Epithelial cell of proximal tubule (primary cell): Measurements from ENCODE around the gene SLC2A5. TPM values are rescaled to one million over a fixed set of nuclear protein-coding genes. Genes with fewer than 3 reads are reported as not detected.

Experiments
- DNase-seq: peaks from one replicate; pipeline ENCODE4 v3.0.0-alpha.2; 2011; ENCODE audit warnings: low read depth
- H3K4me3 ChIP-seq: 2 replicates; pipeline ENCODE4 v1.5.1; 2011; ENCODE audit warnings: low read depth, mild to moderate bottlenecking, low read length
- total RNA-seq: library from RNA; depleted of rRNA; stranded (reverse); fragments of >200 nt; gene quantifications from 2 replicates; pipeline ENCODE4 v1.2.3, GENCODE V29; 2015
- TF ChIP-seq, protein P1 (sequence below): conservative IDR thresholded peaks from 2 replicates; pipeline ENCODE4 v1.5.1; 2012; ENCODE audit warnings: low read depth, mild to moderate bottlenecking, low read length

Gene SLC2A5, protein sequence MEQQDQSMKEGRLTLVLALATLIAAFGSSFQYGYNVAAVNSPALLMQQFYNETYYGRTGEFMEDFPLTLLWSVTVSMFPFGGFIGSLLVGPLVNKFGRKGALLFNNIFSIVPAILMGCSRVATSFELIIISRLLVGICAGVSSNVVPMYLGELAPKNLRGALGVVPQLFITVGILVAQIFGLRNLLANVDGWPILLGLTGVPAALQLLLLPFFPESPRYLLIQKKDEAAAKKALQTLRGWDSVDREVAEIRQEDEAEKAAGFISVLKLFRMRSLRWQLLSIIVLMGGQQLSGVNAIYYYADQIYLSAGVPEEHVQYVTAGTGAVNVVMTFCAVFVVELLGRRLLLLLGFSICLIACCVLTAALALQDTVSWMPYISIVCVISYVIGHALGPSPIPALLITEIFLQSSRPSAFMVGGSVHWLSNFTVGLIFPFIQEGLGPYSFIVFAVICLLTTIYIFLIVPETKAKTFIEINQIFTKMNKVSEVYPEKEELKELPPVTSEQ
- not detected in 2 replicates for total RNA-seq

DNA sequence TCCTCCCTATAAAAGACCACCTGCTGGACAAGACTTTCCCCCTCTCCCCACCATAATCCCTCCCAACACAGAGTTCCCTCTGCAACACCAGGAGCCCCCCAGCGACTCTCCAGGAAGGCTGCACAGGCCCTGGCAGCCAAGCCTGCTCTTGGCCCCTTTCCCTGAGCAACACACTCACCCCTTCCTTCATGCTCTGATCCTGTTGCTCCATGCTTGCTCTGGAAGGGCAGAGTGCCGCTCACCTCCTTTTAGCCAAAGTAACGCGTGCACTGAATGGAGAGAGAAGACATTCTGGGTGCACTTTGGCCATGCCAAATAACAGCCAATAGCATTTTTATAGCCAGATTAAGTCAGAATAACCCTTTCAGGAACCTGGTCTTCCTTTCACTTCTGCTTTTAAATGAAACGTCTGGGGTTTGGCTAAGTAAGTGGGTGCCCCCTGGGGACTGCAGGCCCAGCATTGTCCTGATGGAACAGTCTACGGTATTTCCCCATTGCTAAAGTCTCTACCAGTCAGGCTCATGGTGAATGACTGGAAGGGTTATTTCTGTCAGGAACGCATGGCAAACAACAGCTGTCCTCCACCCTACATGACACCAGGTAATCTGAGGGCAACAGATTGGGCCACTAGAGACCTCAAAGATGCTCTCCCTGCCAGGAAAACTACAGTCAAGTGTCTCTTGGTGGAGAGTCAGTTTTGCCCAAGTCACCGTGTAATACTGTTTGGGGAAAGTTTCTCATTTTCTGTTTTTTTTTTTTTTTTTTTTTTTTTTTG, at the start of gene SLC2A5:
Gene SLC2A5, minus strand, starts transcription at position 310 of the 775 bp plus-strand sequence. Its CDS starts 99 bp downstream, at position 211.
- peak within 1 kb of the TSS; percentile 14 for H3K4me3 ChIP-seq
- DNase-seq = no peak
- TF ChIP-seq, protein P1, sequence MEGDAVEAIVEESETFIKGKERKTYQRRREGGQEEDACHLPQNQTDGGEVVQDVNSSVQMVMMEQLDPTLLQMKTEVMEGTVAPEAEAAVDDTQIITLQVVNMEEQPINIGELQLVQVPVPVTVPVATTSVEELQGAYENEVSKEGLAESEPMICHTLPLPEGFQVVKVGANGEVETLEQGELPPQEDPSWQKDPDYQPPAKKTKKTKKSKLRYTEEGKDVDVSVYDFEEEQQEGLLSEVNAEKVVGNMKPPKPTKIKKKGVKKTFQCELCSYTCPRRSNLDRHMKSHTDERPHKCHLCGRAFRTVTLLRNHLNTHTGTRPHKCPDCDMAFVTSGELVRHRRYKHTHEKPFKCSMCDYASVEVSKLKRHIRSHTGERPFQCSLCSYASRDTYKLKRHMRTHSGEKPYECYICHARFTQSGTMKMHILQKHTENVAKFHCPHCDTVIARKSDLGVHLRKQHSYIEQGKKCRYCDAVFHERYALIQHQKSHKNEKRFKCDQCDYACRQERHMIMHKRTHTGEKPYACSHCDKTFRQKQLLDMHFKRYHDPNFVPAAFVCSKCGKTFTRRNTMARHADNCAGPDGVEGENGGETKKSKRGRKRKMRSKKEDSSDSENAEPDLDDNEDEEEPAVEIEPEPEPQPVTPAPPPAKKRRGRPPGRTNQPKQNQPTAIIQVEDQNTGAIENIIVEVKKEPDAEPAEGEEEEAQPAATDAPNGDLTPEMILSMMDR = no peak

DNA sequence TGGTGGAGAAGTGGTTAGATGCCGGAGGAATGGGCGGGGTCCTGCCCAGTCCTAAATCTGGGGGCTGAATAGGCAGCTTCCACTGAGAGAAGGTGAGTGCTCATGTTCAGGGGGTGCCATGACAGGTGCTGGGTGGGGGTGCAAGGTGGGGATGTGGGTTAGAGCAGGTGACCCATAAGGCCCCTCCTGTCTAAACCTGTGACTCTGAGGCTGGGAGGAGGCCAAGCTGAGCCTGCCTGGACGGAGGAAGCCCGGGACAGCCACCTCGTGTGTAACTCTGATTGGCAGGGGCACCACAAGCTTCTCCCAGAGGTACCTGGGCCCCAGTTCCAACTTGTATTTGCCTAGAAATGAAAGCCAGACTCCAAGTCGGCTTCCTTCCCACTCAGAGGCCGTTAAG, 48.8 kb upstream of the SLC2A5 start:
- no peak overlapping the region for H3K4me3 ChIP-seq
- no peak for DNase-seq
- TF ChIP-seq, protein P1 = no peak

DNA sequence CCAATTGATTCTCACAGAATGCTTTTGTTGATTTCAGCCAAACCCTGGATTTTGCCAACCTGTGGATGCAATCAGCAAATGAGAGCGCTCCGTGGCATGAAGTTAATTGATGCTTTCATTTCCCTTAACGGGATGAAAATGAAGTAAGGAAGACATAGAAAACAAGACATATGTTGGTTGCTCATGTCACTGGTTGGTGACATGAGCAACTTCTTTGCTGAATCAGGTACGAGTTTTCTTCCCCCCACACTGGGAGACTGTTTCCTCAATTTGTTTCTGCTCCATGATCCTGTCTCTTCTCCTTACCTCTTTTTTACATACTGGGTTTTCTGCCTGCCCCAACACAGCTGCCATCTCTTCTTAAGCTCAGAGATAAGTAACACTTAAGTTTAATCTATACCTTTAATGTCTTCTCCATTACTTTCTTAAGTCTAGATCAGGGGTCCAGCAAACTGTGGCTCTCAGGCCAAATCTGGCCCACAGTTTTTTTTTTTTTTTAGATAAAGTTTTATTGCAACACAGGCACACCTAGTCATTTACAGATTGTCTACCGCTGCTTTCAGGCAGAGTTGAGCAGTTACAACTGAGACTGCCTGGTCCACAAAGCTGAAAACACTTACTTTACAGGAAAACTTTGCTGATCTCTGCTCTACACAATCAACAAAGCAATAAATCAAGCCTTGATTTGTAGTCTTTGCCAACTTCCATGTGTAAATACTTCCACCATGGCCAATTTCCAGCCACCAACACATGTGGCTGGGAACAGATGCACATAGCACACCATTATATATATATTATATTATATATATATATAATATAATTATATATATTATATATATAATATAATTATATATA, 46.1 kb upstream of the SLC2A5 start:
- DNase-seq = no peak
- no peak overlapping the region for H3K4me3 ChIP-seq
- TF ChIP-seq, protein P1 = no peak

DNA sequence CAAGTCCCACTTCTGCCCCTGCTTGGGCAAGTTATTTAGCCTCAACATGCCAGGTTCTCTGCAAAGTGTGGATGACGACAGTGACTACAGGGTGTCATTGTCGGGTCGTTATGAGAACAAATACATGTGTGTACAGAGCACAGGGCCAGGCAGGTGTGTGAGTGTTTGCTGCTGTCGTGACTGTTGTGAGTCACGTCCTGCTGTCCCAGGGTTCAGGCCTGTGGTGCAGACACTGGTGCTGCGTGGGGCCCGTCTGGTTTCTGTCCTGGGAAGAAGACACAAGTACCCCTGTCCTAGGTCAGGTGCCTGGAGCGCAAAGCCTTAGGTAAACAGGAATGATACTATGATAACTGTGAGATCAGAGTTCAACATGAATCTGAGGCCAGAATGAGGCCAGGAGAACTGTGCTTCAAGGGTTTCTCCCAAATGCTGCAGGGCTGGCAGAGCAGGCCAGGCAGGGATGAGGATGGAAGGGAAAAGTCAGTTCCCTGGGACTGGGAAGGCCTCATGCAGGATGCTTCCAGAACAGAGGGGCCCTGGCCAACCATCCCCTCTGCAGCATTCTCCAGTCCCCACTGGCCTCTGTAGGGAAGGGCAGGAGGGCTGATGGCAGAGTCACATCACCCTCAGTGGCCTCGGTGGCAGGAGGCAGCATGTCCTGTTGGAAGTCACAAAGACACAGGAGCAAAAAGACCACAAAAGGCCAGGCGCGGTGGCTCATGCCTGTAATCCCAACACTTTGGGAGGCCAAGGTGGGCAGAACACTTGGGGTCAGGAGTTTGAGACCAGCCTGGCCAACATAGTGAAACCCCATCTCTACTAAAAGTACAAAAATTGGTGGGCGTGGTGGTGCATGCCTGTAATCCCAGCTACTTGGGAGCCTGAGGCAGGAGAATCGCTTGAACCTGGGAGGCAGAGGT, 43.8 kb upstream of the SLC2A5 start:
- TF ChIP-seq, protein P1 = no peak
- no peak overlapping the region for H3K4me3 ChIP-seq
- DNase-seq = no peak

DNA sequence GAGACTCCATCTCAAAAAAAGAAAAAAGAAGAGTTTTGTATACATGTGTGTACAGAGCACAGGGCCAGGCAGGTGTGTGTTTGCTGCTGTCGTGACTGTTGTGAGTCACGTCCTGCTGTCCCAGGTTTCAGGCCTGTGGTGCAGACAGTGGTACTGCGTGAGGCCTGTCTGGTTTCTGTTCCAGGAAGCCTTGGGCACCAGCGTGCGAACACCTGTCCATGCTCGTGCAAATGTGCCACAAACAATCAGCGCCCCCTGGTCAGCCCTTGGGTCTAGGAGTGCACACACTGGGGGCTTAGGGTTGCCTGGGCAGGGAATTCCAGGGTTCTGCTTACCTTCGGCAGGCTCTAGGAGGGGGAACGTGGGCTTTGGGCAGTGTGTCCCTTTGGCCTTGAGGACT, 42.5 kb upstream of the SLC2A5 start:
- no peak overlapping the region for H3K4me3 ChIP-seq
- DNase-seq = no peak
- TF ChIP-seq, protein P1 = no peak

DNA sequence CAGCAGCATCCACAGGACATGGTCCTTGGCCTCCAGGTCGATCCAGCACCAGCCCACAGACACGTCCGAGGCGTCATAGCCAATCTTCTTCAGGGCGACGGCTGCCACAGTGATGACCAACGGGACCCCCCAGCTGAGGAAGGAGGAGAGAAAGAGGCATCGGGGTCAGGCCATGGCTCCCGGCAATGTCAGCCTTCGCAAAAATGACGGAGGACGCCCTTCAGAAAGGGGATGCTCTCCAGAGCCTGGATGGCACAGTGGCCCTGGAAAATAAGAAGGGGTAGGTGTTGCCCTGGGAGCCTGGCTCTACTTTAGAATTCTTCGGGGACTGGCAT, 41.9 kb upstream of the SLC2A5 start:
- no peak overlapping the region for H3K4me3 ChIP-seq
- DNase-seq = no peak
- TF ChIP-seq, protein P1 = no peak
